WERI-Rb-1 (cell line): ENCODE measurements around the gene LCN6.

Source experiments
- DNase-seq: peaks from one replicate; pipeline ENCODE4 v3.0.0-alpha.2; 2020
- H3K27ac ChIP-seq: fragments of 250-450 bp; sonication (Bioruptor Pico); 2 replicates; pipeline ENCODE4 v1.5.1; 2020; ENCODE audit warnings: mild to moderate bottlenecking, moderate library complexity
- H3K27me3 ChIP-seq: fragments of 250-450 bp; sonication (Bioruptor Pico); 2 replicates; pipeline ENCODE4 v1.5.1; 2021; ENCODE audit warnings: mild to moderate bottlenecking, low read depth, moderate library complexity; ENCODE audit not compliant: insufficient read depth, severe bottlenecking
- H3K36me3 ChIP-seq: fragments of 250-450 bp; sonication (Bioruptor Pico); 2 replicates; pipeline ENCODE4 v1.5.1; 2020; ENCODE audit warnings: mild to moderate bottlenecking, moderate library complexity
- H3K4me3 ChIP-seq: 2 replicates; pipeline ENCODE4 v1.5.1; 2011; ENCODE audit warnings: low read depth, mild to moderate bottlenecking, control low read depth, low read length
- H3K9me3 ChIP-seq: fragments of 250-450 bp; sonication (Bioruptor Pico); 2 replicates; pipeline ENCODE4 v1.5.1; 2021; ENCODE audit warnings: mild to moderate bottlenecking, moderate library complexity; ENCODE audit not compliant: severe bottlenecking
- TF ChIP-seq, protein P1 (sequence below): IDR thresholded peaks from 2 replicates; pipeline ENCODE4 v1.5.1; 2011; ENCODE audit warnings: low read depth, mild to moderate bottlenecking, control low read depth, inconsistent platforms, low read length

LCN6 gene

DNA sequence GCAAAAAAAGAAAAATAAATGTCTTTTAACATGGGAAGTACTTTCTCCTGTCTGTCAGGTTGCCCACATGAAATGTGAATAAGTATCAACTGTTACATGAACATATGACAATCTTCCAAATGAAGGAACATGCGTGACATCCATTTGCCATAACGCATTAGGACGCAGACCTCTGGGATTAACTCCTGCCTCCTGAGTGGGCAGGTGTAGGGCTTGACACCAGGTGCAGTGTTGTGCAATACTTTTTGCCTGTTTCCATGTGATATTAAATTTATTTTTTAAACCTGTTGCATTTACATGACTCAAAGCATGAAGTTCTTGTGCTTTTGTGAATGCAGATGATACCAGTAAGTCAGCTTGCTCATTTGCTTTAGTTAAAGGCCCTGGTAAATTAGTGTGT, 34.1 kb upstream of the LCN6 start:
- TF ChIP-seq, protein P1, sequence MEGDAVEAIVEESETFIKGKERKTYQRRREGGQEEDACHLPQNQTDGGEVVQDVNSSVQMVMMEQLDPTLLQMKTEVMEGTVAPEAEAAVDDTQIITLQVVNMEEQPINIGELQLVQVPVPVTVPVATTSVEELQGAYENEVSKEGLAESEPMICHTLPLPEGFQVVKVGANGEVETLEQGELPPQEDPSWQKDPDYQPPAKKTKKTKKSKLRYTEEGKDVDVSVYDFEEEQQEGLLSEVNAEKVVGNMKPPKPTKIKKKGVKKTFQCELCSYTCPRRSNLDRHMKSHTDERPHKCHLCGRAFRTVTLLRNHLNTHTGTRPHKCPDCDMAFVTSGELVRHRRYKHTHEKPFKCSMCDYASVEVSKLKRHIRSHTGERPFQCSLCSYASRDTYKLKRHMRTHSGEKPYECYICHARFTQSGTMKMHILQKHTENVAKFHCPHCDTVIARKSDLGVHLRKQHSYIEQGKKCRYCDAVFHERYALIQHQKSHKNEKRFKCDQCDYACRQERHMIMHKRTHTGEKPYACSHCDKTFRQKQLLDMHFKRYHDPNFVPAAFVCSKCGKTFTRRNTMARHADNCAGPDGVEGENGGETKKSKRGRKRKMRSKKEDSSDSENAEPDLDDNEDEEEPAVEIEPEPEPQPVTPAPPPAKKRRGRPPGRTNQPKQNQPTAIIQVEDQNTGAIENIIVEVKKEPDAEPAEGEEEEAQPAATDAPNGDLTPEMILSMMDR: no peak
- Histone ChIP-seq H3K27ac (no peak overlapping the region), H3K9me3 (no peaks in the 10 kb centered on the region), H3K4me3 (no peak overlapping the region), H3K36me3 (no peaks in the 10 kb centered on the region), H3K27me3 (no peaks in the 10 kb centered on the region)
- DNase-seq: no peak

DNA sequence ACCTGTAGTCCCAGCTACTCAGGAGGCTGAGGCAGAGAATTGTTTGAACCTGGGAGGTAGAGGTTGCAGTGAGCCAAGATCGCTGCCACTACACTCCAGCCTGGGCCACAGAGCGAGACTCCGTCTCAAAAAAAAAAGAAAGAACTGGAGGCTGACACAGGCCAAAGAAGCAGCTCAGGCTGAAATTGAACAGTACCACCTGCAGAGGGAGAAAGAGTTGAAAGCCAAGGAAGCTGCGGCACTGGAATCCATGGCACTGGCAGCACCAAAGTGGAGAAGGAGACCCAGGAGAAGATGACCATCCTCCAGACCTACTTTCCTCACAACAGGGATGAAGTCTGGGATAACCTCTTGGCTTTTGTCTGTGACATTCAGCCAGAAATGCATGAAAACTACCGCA, 31.5 kb upstream of the LCN6 start:
- DNase-seq: no peak
- no peaks in the 10 kb centered on the region for H3K36me3 ChIP-seq

DNA sequence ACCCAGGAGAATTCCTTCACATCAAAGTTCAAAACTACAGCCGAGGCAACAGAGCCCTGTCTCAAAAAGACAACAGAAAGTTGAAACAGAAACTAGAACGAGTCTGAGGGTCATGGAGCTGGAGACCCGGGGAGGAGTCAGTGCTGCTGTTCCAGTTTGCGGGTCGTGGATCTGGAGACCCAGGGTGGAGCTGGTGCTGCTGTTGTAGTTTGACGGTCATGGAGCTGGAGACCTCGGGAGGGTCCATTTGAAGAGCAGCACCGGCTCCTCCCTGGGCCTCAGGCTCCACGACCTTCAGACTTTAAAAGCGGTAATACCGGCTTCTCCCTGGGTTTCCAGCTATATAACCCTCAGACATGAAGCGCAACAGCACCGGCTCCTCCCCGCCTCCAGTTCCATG, 29.0 kb upstream of the LCN6 start:
- Histone ChIP-seq H3K9me3 (peaks cover 13% of the 10 kb centered on the region), H3K27me3 (no peaks in the 10 kb centered on the region), H3K27ac (no peak overlapping the region), H3K36me3 (no peaks in the 10 kb centered on the region), H3K4me3 (no peak overlapping the region)
- DNase-seq: no peak
- TF ChIP-seq, protein P1: no peak

More for the DNA sequence above, 31.5 kb upstream of the LCN6 start:
- peaks cover under 1% of the 10 kb centered on the region for H3K9me3 ChIP-seq
- H3K4me3 ChIP-seq: no peak overlapping the region
- H3K27me3 ChIP-seq: no peaks in the 10 kb centered on the region
- no peak overlapping the region for H3K27ac ChIP-seq
- TF ChIP-seq, protein P1: peak; percentile 37

DNA sequence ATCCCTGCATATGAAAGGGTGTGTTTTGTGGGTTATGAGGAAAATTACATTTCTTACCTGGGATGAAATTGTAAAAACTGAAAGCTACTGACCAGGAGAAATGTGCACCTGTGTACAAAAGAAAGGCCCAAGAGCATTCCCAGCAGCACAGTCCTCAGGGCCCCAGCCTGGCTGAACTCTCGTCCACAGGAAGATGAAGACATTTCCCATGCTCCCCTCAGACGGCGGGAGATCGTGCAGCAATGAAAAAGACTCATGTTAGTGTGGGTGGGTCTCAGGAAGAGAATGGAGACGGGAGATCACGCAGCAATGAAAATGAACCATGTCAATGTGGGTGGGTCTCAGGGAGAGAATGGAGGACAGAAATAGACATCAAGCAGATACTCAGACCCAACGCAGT, 28.6 kb upstream of the LCN6 start:
- Histone ChIP-seq H3K9me3 (peaks cover 13% of the 10 kb centered on the region), H3K4me3 (no peak overlapping the region), H3K27ac (no peak overlapping the region), H3K27me3 (no peaks in the 10 kb centered on the region), H3K36me3 (no peaks in the 10 kb centered on the region)
- no peak for DNase-seq
- TF ChIP-seq, protein P1: no peak

DNA sequence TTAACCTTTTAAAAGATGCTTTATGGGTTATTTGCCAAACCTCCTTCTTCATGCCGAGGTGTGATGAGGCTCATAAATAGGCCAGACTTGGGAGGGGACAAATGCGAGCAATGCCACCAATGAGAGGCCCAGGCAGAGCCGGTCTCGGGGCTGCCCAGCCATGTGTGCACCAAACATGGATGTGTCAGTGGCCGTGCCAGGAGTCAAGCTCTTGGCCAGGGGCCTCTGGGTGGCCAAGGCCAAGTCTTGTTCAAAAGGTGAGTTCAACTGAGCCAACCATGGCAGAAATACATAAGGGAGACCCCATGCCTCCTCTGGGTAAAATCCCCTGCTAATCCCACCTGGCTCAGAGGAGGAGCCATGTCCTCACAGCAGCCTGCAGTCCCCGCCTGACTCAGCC, 26.9 kb upstream of the LCN6 start:
- H3K27ac ChIP-seq: no peak overlapping the region
- no peaks in the 10 kb centered on the region for H3K36me3 ChIP-seq
- TF ChIP-seq, protein P1: no peak
- no peak overlapping the region for H3K4me3 ChIP-seq
- H3K9me3 ChIP-seq: peaks cover 13% of the 10 kb centered on the region
- DNase-seq: no peak
- H3K27me3 ChIP-seq: no peaks in the 10 kb centered on the region

DNA sequence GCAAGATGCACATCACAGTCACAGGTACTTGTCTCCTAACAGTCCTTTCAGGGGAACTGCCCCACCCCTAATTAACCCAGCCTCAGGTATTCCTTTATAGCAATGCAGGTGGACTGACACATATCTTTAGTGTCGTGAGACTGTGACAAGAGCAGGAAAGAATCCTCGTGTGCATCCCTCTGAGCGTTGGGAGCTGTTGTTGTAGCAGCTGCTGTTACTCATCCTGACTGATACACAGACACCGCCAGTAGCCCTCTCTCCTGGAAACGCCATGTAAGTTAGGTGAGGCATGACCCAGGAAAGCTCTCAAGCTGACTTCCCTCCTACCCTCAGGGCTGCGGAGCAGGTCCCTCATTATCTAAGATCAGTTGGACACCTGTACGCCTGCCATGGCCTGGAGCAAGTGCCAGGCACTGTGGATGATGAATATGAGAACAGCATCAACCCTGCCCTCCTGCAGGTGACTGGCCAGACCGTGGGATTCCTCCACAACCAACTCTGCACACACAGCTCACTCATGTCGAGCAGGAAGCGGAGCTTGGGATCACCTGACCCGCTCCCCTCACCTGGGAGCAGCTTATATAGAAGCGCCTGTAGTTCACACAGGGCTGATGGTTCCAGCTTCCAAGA, 26.2 kb upstream of the LCN6 start:
- DNase-seq: no peak
- H3K27ac ChIP-seq: no peak overlapping the region
- no peaks in the 10 kb centered on the region for H3K27me3 ChIP-seq
- no peaks in the 10 kb centered on the region for H3K36me3 ChIP-seq
- TF ChIP-seq, protein P1: no peak
- H3K9me3 ChIP-seq: peaks cover 13% of the 10 kb centered on the region
- H3K4me3 ChIP-seq: no peak overlapping the region
